Measurements from ENCODE around the gene AXIN2. TPM values are rescaled to one million over a fixed set of nuclear protein-coding genes. Genes with fewer than 3 reads are reported as not detected.
A peak's percentile ranks its signal among the peaks of the same experiment; 100 is the strongest.

Gene AXIN2
- total RNA-seq, 1 experiment from 2014 or later, result 168 TPM

DNA sequence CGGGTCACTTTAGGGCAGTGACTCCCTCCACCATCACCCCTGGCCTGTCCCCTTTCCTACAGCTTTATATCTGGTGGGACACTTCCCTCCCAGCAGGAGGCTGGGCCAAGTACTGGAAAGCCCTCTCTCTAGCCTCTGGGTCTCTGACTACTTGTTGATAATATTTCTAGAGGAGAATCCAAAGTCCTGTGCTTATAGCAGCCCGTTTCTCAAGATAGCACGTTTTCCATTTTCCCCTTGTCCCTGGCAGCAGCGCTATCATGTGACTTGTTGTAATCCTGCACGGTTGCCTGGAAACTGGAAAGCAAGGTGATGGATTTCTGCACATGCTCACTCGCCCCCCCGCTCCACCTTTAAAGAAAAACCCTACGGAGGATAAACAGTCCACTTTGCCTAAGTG, 3.3 kb upstream of the AXIN2 start:
- BruUV-seq (replicated peaks), result no TSS peak
- intact Hi-C loops (cut with micrococcal nuclease; ENCODE audit: unreplicated experiment), result loop anchor here (1.0 to 10.0 kb wide), 3 partner anchors 130 to 423 kb away; no protein-coding TSS in a partner anchor
- Histone ChIP-seq H3K27me3 (replicated peaks; ENCODE audit: control insufficient read depth, insufficient read depth, low read length) (no peaks in the 10 kb centered on the region), H3K36me3 (ENCODE audit: control insufficient read depth, insufficient read depth, low read length) (no peaks in the 10 kb centered on the region), H3K9me3 (no peaks in the 10 kb centered on the region), H3K4me1 (peaks cover 33% of the 10 kb centered on the region), H3K4me3 (ENCODE audit: low read depth, low read length) (no peak overlapping the region)
- ChIA-PET POLR2A (no interaction called here), CTCF (no interaction called here)
- Mint-ChIP-seq H3K27ac (ENCODE audit: unreplicated experiment) (peak overlapping the region; percentile 86), H3K4me3 (ENCODE audit: unreplicated experiment) (no peak overlapping the region), H3K9me3 (ENCODE audit: unreplicated experiment) (no peaks in the 10 kb centered on the region), H3K36me3 (ENCODE audit: insufficient read depth, unreplicated experiment) (peaks cover 11% of the 10 kb centered on the region), H3K27me3 (ENCODE audit: insufficient read depth, unreplicated experiment) (no peaks in the 10 kb centered on the region), H3K4me1 (ENCODE audit: low read depth, unreplicated experiment) (peaks cover 42% of the 10 kb centered on the region)
- TF ChIP-seq, protein P1, sequence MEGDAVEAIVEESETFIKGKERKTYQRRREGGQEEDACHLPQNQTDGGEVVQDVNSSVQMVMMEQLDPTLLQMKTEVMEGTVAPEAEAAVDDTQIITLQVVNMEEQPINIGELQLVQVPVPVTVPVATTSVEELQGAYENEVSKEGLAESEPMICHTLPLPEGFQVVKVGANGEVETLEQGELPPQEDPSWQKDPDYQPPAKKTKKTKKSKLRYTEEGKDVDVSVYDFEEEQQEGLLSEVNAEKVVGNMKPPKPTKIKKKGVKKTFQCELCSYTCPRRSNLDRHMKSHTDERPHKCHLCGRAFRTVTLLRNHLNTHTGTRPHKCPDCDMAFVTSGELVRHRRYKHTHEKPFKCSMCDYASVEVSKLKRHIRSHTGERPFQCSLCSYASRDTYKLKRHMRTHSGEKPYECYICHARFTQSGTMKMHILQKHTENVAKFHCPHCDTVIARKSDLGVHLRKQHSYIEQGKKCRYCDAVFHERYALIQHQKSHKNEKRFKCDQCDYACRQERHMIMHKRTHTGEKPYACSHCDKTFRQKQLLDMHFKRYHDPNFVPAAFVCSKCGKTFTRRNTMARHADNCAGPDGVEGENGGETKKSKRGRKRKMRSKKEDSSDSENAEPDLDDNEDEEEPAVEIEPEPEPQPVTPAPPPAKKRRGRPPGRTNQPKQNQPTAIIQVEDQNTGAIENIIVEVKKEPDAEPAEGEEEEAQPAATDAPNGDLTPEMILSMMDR (IDR thresholded peaks at IDR 0.05; ENCODE audit: insufficient read depth in 1 of 2, low read depth in 1 of 2, low read length in 1 of 2, severe bottlenecking in 1 of 2, unreplicated experiment in 1 of 2), result no peak
- DNase-seq, result peak; percentile 69 to 72

DNA sequence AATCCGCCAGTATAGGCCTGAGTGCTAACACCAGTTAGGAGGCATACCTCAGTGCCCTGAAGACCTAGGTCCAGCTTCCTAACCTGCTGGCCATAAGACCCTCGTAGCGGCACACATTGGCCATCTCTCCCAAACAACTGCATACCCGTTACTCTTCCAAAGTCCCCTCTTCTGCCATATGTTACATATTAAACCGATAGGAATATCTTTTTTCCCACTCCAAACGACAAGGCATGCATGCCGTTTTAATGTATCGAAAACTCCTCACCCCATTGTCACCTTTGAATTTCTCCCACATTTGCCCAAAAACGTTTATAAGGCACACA, 721 bp upstream of the AXIN2 start:
- H3K36me3 Mint-ChIP-seq (ENCODE audit: insufficient read depth, unreplicated experiment), result peaks cover 11% of the 10 kb centered on the region

DNA sequence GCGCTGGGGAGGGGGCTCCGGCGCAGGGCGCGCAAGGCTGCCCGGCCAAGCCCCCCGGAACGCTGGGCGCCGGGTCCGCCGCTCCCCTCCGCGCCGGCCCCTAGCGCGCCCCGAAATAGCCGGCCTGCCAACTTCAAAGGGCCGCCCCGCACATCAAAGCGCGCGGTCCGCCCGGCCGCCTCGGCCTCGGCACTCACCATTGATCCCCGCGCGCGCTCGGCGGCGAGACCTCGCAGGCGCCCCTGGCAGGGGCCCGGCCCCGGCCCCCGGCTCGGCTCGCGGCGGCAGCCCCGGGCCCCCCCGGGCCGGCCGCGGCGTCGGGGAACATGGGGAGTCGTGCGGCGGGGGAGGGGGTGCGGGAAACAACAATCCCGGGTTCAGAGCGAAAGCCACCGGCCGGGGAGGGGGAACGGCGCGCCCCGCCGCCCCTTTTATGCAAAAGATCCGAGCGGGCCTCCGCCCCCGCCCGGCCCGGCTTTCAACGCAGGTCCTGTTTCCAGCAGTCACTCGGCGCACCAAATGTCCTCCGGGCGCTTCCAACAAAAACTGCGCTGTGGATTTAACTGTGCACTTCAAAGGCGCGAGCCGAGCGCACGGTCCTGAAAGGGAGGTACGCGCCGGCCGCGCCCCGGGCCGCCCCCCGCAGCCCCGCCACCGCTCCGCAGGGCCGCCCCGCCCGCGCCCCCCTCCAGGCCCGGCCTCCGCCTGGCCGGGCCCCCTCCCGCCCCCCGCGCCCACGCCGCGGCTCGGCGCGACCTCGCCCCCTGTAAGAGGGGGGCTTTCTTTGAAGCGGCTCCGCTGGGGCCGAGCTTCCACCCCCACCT, 608 bp downstream of the AXIN2 start:
- H3K27me3 Mint-ChIP-seq (ENCODE audit: insufficient read depth, unreplicated experiment), result no peaks in the 10 kb centered on the region
- Histone ChIP-seq H3K4me3 (ENCODE audit: low read depth, low read length) (peak overlapping the region; percentile 86), H3K4me1 (peaks cover 44% of the 10 kb centered on the region), H3K36me3 (ENCODE audit: control insufficient read depth, insufficient read depth, low read length) (no peaks in the 10 kb centered on the region; the same call in 1 of the 2 replicates), H3K9me3 (no peaks in the 10 kb centered on the region), H3K27me3 (replicated peaks; ENCODE audit: control insufficient read depth, insufficient read depth, low read length) (no peaks in the 10 kb centered on the region)
- H3K36me3 Mint-ChIP-seq (ENCODE audit: insufficient read depth, unreplicated experiment), result peaks cover 11% of the 10 kb centered on the region
- CTCF ChIA-PET, result interaction anchor here (0.6 kb wide), 2 partner anchors 17 to 1634 kb away, joined by 3 to 7 read pairs; no protein-coding TSS in a partner anchor
- no TSS peak for BruUV-seq (replicated peaks)
- intact Hi-C loops (cut with micrococcal nuclease; ENCODE audit: unreplicated experiment), result loop anchor here (1.0 to 10.0 kb wide), 3 partner anchors 27 to 426 kb away; no protein-coding TSS in a partner anchor
- peaks cover 24% of the 10 kb centered on the region for H3K4me1 Mint-ChIP-seq (ENCODE audit: low read depth, unreplicated experiment)
- POLR2A ChIA-PET, result interaction anchor here (0.6 kb wide), 3 partner anchors 24 to 821 kb away, joined by 3 to 6 read pairs (median 4); no protein-coding TSS in a partner anchor
- peak overlapping the region; percentile 91 for H3K27ac Mint-ChIP-seq (ENCODE audit: unreplicated experiment)
- H3K9me3 Mint-ChIP-seq (ENCODE audit: unreplicated experiment), result no peaks in the 10 kb centered on the region
- H3K4me3 Mint-ChIP-seq (ENCODE audit: unreplicated experiment), result no peak overlapping the region
- DNase-seq, result peak; percentile 95 to 96
- TF ChIP-seq, protein P1 (IDR thresholded peaks at IDR 0.05; ENCODE audit: insufficient read depth in 1 of 2, low read depth in 1 of 2, low read length in 1 of 2, severe bottlenecking in 1 of 2, unreplicated experiment in 1 of 2), result no peak

More for the DNA sequence above, 721 bp upstream of the AXIN2 start:
- Mint-ChIP-seq H3K4me3 (ENCODE audit: unreplicated experiment) (no peak overlapping the region), H3K27ac (ENCODE audit: unreplicated experiment) (peak overlapping the region; percentile 91), H3K9me3 (ENCODE audit: unreplicated experiment) (no peaks in the 10 kb centered on the region), H3K27me3 (ENCODE audit: insufficient read depth, unreplicated experiment) (no peaks in the 10 kb centered on the region), H3K4me1 (ENCODE audit: low read depth, unreplicated experiment) (peaks cover 24% of the 10 kb centered on the region)
- DNase-seq, result no peak
- Histone ChIP-seq H3K4me1 (peaks cover 44% of the 10 kb centered on the region), H3K27me3 (replicated peaks; ENCODE audit: control insufficient read depth, insufficient read depth, low read length) (no peaks in the 10 kb centered on the region), H3K36me3 (ENCODE audit: control insufficient read depth, insufficient read depth, low read length) (no peaks in the 10 kb centered on the region), H3K9me3 (no peaks in the 10 kb centered on the region), H3K4me3 (ENCODE audit: low read depth, low read length) (peak overlapping the region; percentile 86)
- intact Hi-C loops (cut with micrococcal nuclease; ENCODE audit: unreplicated experiment), result loop anchor here (5.0 to 10.0 kb wide), 2 partner anchors 133 to 425 kb away; no protein-coding TSS in a partner anchor
- POLR2A ChIA-PET, result no interaction called here
- BruUV-seq (replicated peaks), result TSS peak; percentile 70
- CTCF ChIA-PET, result no interaction called here
- TF ChIP-seq, protein P1 (IDR thresholded peaks at IDR 0.05; ENCODE audit: insufficient read depth in 1 of 2, low read depth in 1 of 2, low read length in 1 of 2, severe bottlenecking in 1 of 2, unreplicated experiment in 1 of 2), result no peak
